ENCODE data around the gene SLC35F1.

The SLC35F1 gene

GRCh38 chr6:118124851-118125250 is 217.8 kb downstream of the SLC35F1 start:
- Histone ChIP-seq H3K79me2 (ENCODE audit: insufficient read depth, low read length) (no peaks in the 10 kb centered on the region), H3K9me3 (ENCODE audit: insufficient read depth, low read length, severe bottlenecking) (no peaks in the 10 kb centered on the region), H3K36me3 (ENCODE audit: insufficient read depth, low read length) (no peaks in the 10 kb centered on the region), H3K27ac (ENCODE audit: low read length) (no peak overlapping the region), H3K4me3 (ENCODE audit: low read depth in 1 of 2, low read length in 2 of 2) (no peak overlapping the region), H4K20me1 (ENCODE audit: insufficient read depth, low read length) (no peaks in the 10 kb centered on the region), H3K9ac (ENCODE audit: low read depth, low read length) (no peak overlapping the region), H3K4me2 (ENCODE audit: insufficient read depth, low read length) (no peak overlapping the region), H3K4me1 (ENCODE audit: insufficient read depth, low read length) (no peaks in the 10 kb centered on the region), H2AFZ (ENCODE audit: low read depth, low read length) (no peak overlapping the region), H3K27me3 (ENCODE audit: insufficient read depth, low read length, poor library complexity) (no peaks in the 10 kb centered on the region)
- TF ChIP-seq EZH2 (IDR thresholded peaks at IDR 0.05; ENCODE audit: borderline replicate concordance, low read depth, low read length, severe bottlenecking) (no peak), CTCF (IDR thresholded peaks at IDR 0.05; ENCODE audit: borderline replicate concordance, extremely low read depth, low read length, poor library complexity, severe bottlenecking) (no peak)
- DNase-seq, result no peak
- ATAC-seq (ENCODE audit: insufficient read depth, low read depth), result no peak

- Histone ChIP-seq H3K4me1 (ENCODE audit: insufficient read depth, low read length) (no peaks in the 10 kb centered on the region), H3K9me3 (ENCODE audit: insufficient read depth, low read length, severe bottlenecking) (no peaks in the 10 kb centered on the region), H4K20me1 (ENCODE audit: insufficient read depth, low read length) (no peaks in the 10 kb centered on the region), H3K27me3 (ENCODE audit: insufficient read depth, low read length, poor library complexity) (peaks cover 3% of the 10 kb centered on the region), H3K9ac (ENCODE audit: low read depth, low read length) (no peak overlapping the region), H3K4me2 (ENCODE audit: insufficient read depth, low read length) (no peak overlapping the region), H2AFZ (ENCODE audit: low read depth, low read length) (no peak overlapping the region), H3K79me2 (ENCODE audit: insufficient read depth, low read length) (no peaks in the 10 kb centered on the region), H3K4me3 (ENCODE audit: low read depth in 1 of 2, low read length in 2 of 2) (no peak overlapping the region), H3K36me3 (ENCODE audit: insufficient read depth, low read length) (no peaks in the 10 kb centered on the region), H3K27ac (ENCODE audit: low read length) (no peak overlapping the region)
- no peak for DNase-seq
- TF ChIP-seq CTCF (IDR thresholded peaks at IDR 0.05; ENCODE audit: borderline replicate concordance, extremely low read depth, low read length, poor library complexity, severe bottlenecking) (no peak), EZH2 (IDR thresholded peaks at IDR 0.05; ENCODE audit: borderline replicate concordance, low read depth, low read length, severe bottlenecking) (no peak)
- ATAC-seq (ENCODE audit: insufficient read depth, low read depth), result no peak
These were observed 221.7 kb downstream of the SLC35F1 start for GRCh38 chr6:118128755-118129154.

GRCh38 chr6:118134206-118134605 is 227.1 kb downstream of the SLC35F1 start:
- Histone ChIP-seq H3K27ac (ENCODE audit: low read length) (no peak overlapping the region), H3K79me2 (ENCODE audit: insufficient read depth, low read length) (no peaks in the 10 kb centered on the region), H3K4me2 (ENCODE audit: insufficient read depth, low read length) (no peak overlapping the region), H3K27me3 (ENCODE audit: insufficient read depth, low read length, poor library complexity) (peaks cover 3% of the 10 kb centered on the region), H3K36me3 (ENCODE audit: insufficient read depth, low read length) (no peaks in the 10 kb centered on the region), H3K4me1 (ENCODE audit: insufficient read depth, low read length) (no peaks in the 10 kb centered on the region), H4K20me1 (ENCODE audit: insufficient read depth, low read length) (no peaks in the 10 kb centered on the region), H3K9me3 (ENCODE audit: insufficient read depth, low read length, severe bottlenecking) (no peaks in the 10 kb centered on the region), H3K4me3 (ENCODE audit: low read depth in 1 of 2, low read length in 2 of 2) (no peak overlapping the region), H2AFZ (ENCODE audit: low read depth, low read length) (no peak overlapping the region), H3K9ac (ENCODE audit: low read depth, low read length) (no peak overlapping the region)
- no peak for ATAC-seq (ENCODE audit: insufficient read depth, low read depth)
- no peak for TF ChIP-seq CTCF (IDR thresholded peaks at IDR 0.05; ENCODE audit: borderline replicate concordance, extremely low read depth, low read length, poor library complexity, severe bottlenecking)
- no peak for TF ChIP-seq EZH2 (IDR thresholded peaks at IDR 0.05; ENCODE audit: borderline replicate concordance, low read depth, low read length, severe bottlenecking)
- no peak for DNase-seq

- DNase-seq, result no peak
- TF ChIP-seq EZH2 (IDR thresholded peaks at IDR 0.05; ENCODE audit: borderline replicate concordance, low read depth, low read length, severe bottlenecking), result no peak
- no peak for TF ChIP-seq CTCF (IDR thresholded peaks at IDR 0.05; ENCODE audit: borderline replicate concordance, extremely low read depth, low read length, poor library complexity, severe bottlenecking)
- Histone ChIP-seq H2AFZ (ENCODE audit: low read depth, low read length) (no peak overlapping the region), H3K4me2 (ENCODE audit: insufficient read depth, low read length) (no peak overlapping the region), H3K27me3 (ENCODE audit: insufficient read depth, low read length, poor library complexity) (peaks cover 3% of the 10 kb centered on the region), H3K4me1 (ENCODE audit: insufficient read depth, low read length) (no peaks in the 10 kb centered on the region), H3K79me2 (ENCODE audit: insufficient read depth, low read length) (no peaks in the 10 kb centered on the region), H3K9ac (ENCODE audit: low read depth, low read length) (no peak overlapping the region), H4K20me1 (ENCODE audit: insufficient read depth, low read length) (no peaks in the 10 kb centered on the region), H3K9me3 (ENCODE audit: insufficient read depth, low read length, severe bottlenecking) (no peaks in the 10 kb centered on the region), H3K36me3 (ENCODE audit: insufficient read depth, low read length) (no peaks in the 10 kb centered on the region), H3K4me3 (ENCODE audit: low read depth in 1 of 2, low read length in 2 of 2) (no peak overlapping the region), H3K27ac (ENCODE audit: low read length) (no peak overlapping the region)
- no peak for ATAC-seq (ENCODE audit: insufficient read depth, low read depth)
These were observed 227.7 kb downstream of the SLC35F1 start for GRCh38 chr6:118134736-118135135.
